Measurements from ENCODE around the gene ARHGEF37. TPM values are rescaled to one million over a fixed set of nuclear protein-coding genes. Genes with fewer than 3 reads are reported as not detected.

The ARHGEF37 gene
- total RNA-seq, 2 experiments from 2014 or later: 1.4 TPM; not detected in 1

- POLR2A ChIA-PET: interaction anchor here (0.7 to 3.9 kb wide), 4 partner anchors 11 to 1721 kb away, joined by 3 to 27 read pairs (median 4); no protein-coding TSS in a partner anchor
- no peak for DNase-seq (ENCODE audit: low spot score)
These were observed 21.9 kb downstream of the ARHGEF37 start for GRCh38 chr5:149603210-149603609.

GRCh38 chr5:149603920-149604319 is 22.6 kb downstream of the ARHGEF37 start:
- Histone ChIP-seq H2AFZ (ENCODE audit: low read length) (no peak overlapping the region), H4K20me1 (ENCODE audit: insufficient read depth, low read length) (no peaks in the 10 kb centered on the region), H3K4me1 (ENCODE audit: insufficient read depth, low read length, poor library complexity, severe bottlenecking) (peaks cover 44% of the 10 kb centered on the region), H3K9me3 (ENCODE audit: low read length) (no peaks in the 10 kb centered on the region), H3K4me2 (ENCODE audit: low read length) (no peak overlapping the region), H3K4me3 (ENCODE audit: low read depth, low read length, poor library complexity, severe bottlenecking) (no peak overlapping the region), H3K36me3 (ENCODE audit: insufficient read depth, low read length) (no peaks in the 10 kb centered on the region), H3K27ac (ENCODE audit: low read depth, low read length, poor library complexity, severe bottlenecking) (no peak overlapping the region), H3K79me2 (ENCODE audit: insufficient read depth, low read depth, low read length) (no peaks in the 10 kb centered on the region), H3K9me2 (ENCODE audit: insufficient read depth, low read length) (no peaks in the 10 kb centered on the region)
- ChIA-PET POLR2A (interaction anchor here (0.6 to 3.9 kb wide), 5 partner anchors 11 to 246 kb away, joined by 3 to 27 read pairs (median 5); partner anchors contain the start of gene PCYOX1L), CTCF (ENCODE audit: unreplicated experiment) (no interaction called here)
- BruUV-seq (replicated peaks): no TSS peak
- no peak for TF ChIP-seq CTCF (conservative IDR thresholded peaks at IDR 0.05; ENCODE audit: low read length)
- TF ChIP-seq EZH2phosphoT487 (IDR thresholded peaks at IDR 0.05; ENCODE audit: borderline replicate concordance, low read depth, low read length): no peak
- DNase-seq (ENCODE audit: low spot score): no peak
- intact Hi-C loops (cut with micrococcal nuclease; ENCODE audit: unreplicated experiment): no loop called here

More at GRCh38 chr5:149603210-149603609, 21.9 kb downstream of the ARHGEF37 start:
- H3K79me2 ChIP-seq (ENCODE audit: insufficient read depth, low read depth, low read length): no peaks in the 10 kb centered on the region
- no peaks in the 10 kb centered on the region for H3K9me2 ChIP-seq (ENCODE audit: insufficient read depth, low read length)
- CTCF ChIA-PET (ENCODE audit: unreplicated experiment): no interaction called here
- H3K27ac ChIP-seq (ENCODE audit: low read depth, low read length, poor library complexity, severe bottlenecking): no peak overlapping the region
- peaks cover 40% of the 10 kb centered on the region for H3K4me1 ChIP-seq (ENCODE audit: insufficient read depth, low read length, poor library complexity, severe bottlenecking)
- H4K20me1 ChIP-seq (ENCODE audit: insufficient read depth, low read length): no peaks in the 10 kb centered on the region
- intact Hi-C loops (cut with micrococcal nuclease; ENCODE audit: unreplicated experiment): no loop called here
- H3K9me3 ChIP-seq (ENCODE audit: low read length): no peaks in the 10 kb centered on the region
- BruUV-seq (replicated peaks): no TSS peak
- TF ChIP-seq EZH2phosphoT487 (IDR thresholded peaks at IDR 0.05; ENCODE audit: borderline replicate concordance, low read depth, low read length): no peak
- H2AFZ ChIP-seq (ENCODE audit: low read length): no peak overlapping the region
- H3K36me3 ChIP-seq (ENCODE audit: insufficient read depth, low read length): no peaks in the 10 kb centered on the region
- no peak overlapping the region for H3K4me3 ChIP-seq (ENCODE audit: low read depth, low read length, poor library complexity, severe bottlenecking)
- H3K4me2 ChIP-seq (ENCODE audit: low read length): no peak overlapping the region

GRCh38 chr5:149604321-149604720 is 23.0 kb downstream of the ARHGEF37 start:
- H3K4me1 ChIP-seq (ENCODE audit: insufficient read depth, low read length, poor library complexity, severe bottlenecking): peaks cover 44% of the 10 kb centered on the region
- no TSS peak for BruUV-seq (replicated peaks)
- no peaks in the 10 kb centered on the region for H3K79me2 ChIP-seq (ENCODE audit: insufficient read depth, low read depth, low read length)

More at GRCh38 chr5:149604321-149604720, 23.0 kb downstream of the ARHGEF37 start:
- Histone ChIP-seq H2AFZ (ENCODE audit: low read length) (no peak overlapping the region), H3K9me3 (ENCODE audit: low read length) (no peaks in the 10 kb centered on the region), H4K20me1 (ENCODE audit: insufficient read depth, low read length) (no peaks in the 10 kb centered on the region), H3K9me2 (ENCODE audit: insufficient read depth, low read length) (no peaks in the 10 kb centered on the region), H3K36me3 (ENCODE audit: insufficient read depth, low read length) (no peaks in the 10 kb centered on the region), H3K4me2 (ENCODE audit: low read length) (no peak overlapping the region), H3K27ac (ENCODE audit: low read depth, low read length, poor library complexity, severe bottlenecking) (no peak overlapping the region), H3K4me3 (ENCODE audit: low read depth, low read length, poor library complexity, severe bottlenecking) (no peak overlapping the region)
- ChIA-PET POLR2A (interaction anchor here (0.6 to 3.9 kb wide), 6 partner anchors 11 to 247 kb away, joined by 3 to 27 read pairs (median 4); partner anchors contain the start of gene PCYOX1L), CTCF (ENCODE audit: unreplicated experiment) (no interaction called here)
- no peak for DNase-seq (ENCODE audit: low spot score)
- intact Hi-C loops (cut with micrococcal nuclease; ENCODE audit: unreplicated experiment): no loop called here
- no peak for TF ChIP-seq EZH2phosphoT487 (IDR thresholded peaks at IDR 0.05; ENCODE audit: borderline replicate concordance, low read depth, low read length)
- TF ChIP-seq CTCF (conservative IDR thresholded peaks at IDR 0.05; ENCODE audit: low read length): no peak

Measured in OCI-LY7 (cell line).